ENCODE measurements around the gene SUPT4H1. TPM values are rescaled to one million over a fixed set of nuclear protein-coding genes. Genes with fewer than 3 reads are reported as not detected.

SUPT4H1 gene
- total RNA-seq, 1 experiment from 2014 or later = 100.0 TPM

- DNase-seq = no peak
- H3K4me2 ChIP-seq (ENCODE audit: low read length) = no peak overlapping the region
- H3K27me3 ChIP-seq (ENCODE audit: low read length) = no peaks in the 10 kb centered on the region
- no TSS peak for BruUV-seq (replicated peaks)
- no peak for ATAC-seq
- H3K36me3 ChIP-seq (ENCODE audit: low read depth, low read length) = no peaks in the 10 kb centered on the region
- no peak for TF ChIP-seq CTCF (conservative IDR thresholded peaks at IDR 0.05; ENCODE audit: low read depth, low read length)
- TF ChIP-seq EZH2 (IDR thresholded peaks at IDR 0.05; ENCODE audit: low read length, unreplicated experiment) = no peak
- TF ChIP-seq EZH2phosphoT487 (IDR thresholded peaks at IDR 0.05; ENCODE audit: borderline replicate concordance, low read length) = no peak
- H3K9me2 ChIP-seq (replicated peaks; ENCODE audit: low read length) = no peaks in the 10 kb centered on the region
- H3K9ac ChIP-seq (ENCODE audit: low read length) = no peak overlapping the region
- H3K4me3 ChIP-seq (ENCODE audit: low read length) = no peak overlapping the region
- no peak overlapping the region for H3K27ac ChIP-seq (ENCODE audit: low read length)
- ChIA-PET POLR2A (ENCODE audit: unreplicated experiment) (no interaction called here), CTCF (no interaction called here)
- no peak overlapping the region for H2AFZ ChIP-seq (ENCODE audit: low read length)
- no peaks in the 10 kb centered on the region for H3K79me2 ChIP-seq (ENCODE audit: low read length)
- intact Hi-C loops (cut with micrococcal nuclease) = no loop called here
- no peaks in the 10 kb centered on the region for H3K4me1 ChIP-seq (ENCODE audit: insufficient read depth, low read length)
- H3F3A ChIP-seq (ENCODE audit: low read length, unreplicated experiment) = no peaks in the 10 kb centered on the region
- no peaks in the 10 kb centered on the region for H3K9me3 ChIP-seq (ENCODE audit: low read length)
- no peaks in the 10 kb centered on the region for H4K20me1 ChIP-seq (ENCODE audit: low read length)
Observed at GRCh38 chr17:58365980-58366595, 14.1 kb upstream of the SUPT4H1 start.

- no TSS peak for BruUV-seq (replicated peaks)
- TF ChIP-seq CTCF (conservative IDR thresholded peaks at IDR 0.05; ENCODE audit: low read depth, low read length) = no peak
- TF ChIP-seq EZH2phosphoT487 (IDR thresholded peaks at IDR 0.05; ENCODE audit: borderline replicate concordance, low read length) = no peak
- no peak for TF ChIP-seq EZH2 (IDR thresholded peaks at IDR 0.05; ENCODE audit: low read length, unreplicated experiment)
- no peak overlapping the region for H3K4me3 ChIP-seq (ENCODE audit: low read length)
- no peaks in the 10 kb centered on the region for H3K9me3 ChIP-seq (ENCODE audit: low read length)
- H3K4me2 ChIP-seq (ENCODE audit: low read length) = no peak overlapping the region
- ChIA-PET POLR2A (ENCODE audit: unreplicated experiment) (no interaction called here), CTCF (interaction anchor here (1.0 kb wide), 1 partner anchor 52 kb away, joined by 5 read pairs; the partner anchor contains the start of gene RNF43)
- H3K27me3 ChIP-seq (ENCODE audit: low read length) = no peaks in the 10 kb centered on the region
- no peaks in the 10 kb centered on the region for H3K79me2 ChIP-seq (ENCODE audit: low read length)
- H3F3A ChIP-seq (ENCODE audit: low read length, unreplicated experiment) = no peaks in the 10 kb centered on the region
- no peak overlapping the region for H3K27ac ChIP-seq (ENCODE audit: low read length)
- DNase-seq (no peak), ATAC-seq (no peak)
- no peaks in the 10 kb centered on the region for H3K36me3 ChIP-seq (ENCODE audit: low read depth, low read length)
- no peaks in the 10 kb centered on the region for H3K4me1 ChIP-seq (ENCODE audit: insufficient read depth, low read length)
- no peak overlapping the region for H3K9ac ChIP-seq (ENCODE audit: low read length)
- H4K20me1 ChIP-seq (ENCODE audit: low read length) = no peaks in the 10 kb centered on the region
- H2AFZ ChIP-seq (ENCODE audit: low read length) = no peak overlapping the region
- H3K9me2 ChIP-seq (replicated peaks; ENCODE audit: low read length) = no peaks in the 10 kb centered on the region
- intact Hi-C loops (cut with micrococcal nuclease) = no loop called here
Observed at GRCh38 chr17:58365185-58365979, 13.4 kb upstream of the SUPT4H1 start.

Data from PC-3 (cell line).